Neural cell (in vitro differentiated cells): ENCODE data around the gene SMIM29. TPM values are rescaled to one million over a fixed set of nuclear protein-coding genes. Genes with fewer than 3 reads are reported as not detected.
"Not testable (repeated sequence)": the region's sequence is repeated elsewhere in the genome, so short reads cannot be mapped to it uniquely, and the experiment has no call there.

Experiments used
- H2AFZ ChIP-seq: fragments of 200-600, 300-800 bp; sonication (generic), shearing (Covaris generic); 2 replicates; pipeline ENCODE4 v1.6.0; 2014; ENCODE audit warnings: low read depth, mild to moderate bottlenecking, antibody characterized with exemption, low read length, moderate library complexity
- H3F3A ChIP-seq: fragments of 200-600 bp; shearing (Covaris generic); 2 replicates; pipeline ENCODE4 v1.6.1; 2016; ENCODE audit warnings: mild to moderate bottlenecking, moderate library complexity, mixed read lengths, antibody characterized with exemption, low read length; ENCODE audit not compliant: insufficient read depth, poor library complexity, severe bottlenecking
- H3K27ac ChIP-seq: fragments of 200-600, 300-800 bp; sonication (generic), shearing (Covaris generic); 2 replicates; pipeline ENCODE4 v1.5.1; 2014; ENCODE audit warnings: mild to moderate bottlenecking, low read length, moderate library complexity
- H3K27me3 ChIP-seq: fragments of 300-800, 200-600 bp; sonication (generic), shearing (Covaris generic); 2 replicates; pipeline ENCODE4 v1.6.0; 2014; ENCODE audit warnings: mild to moderate bottlenecking, low read depth, low read length, moderate library complexity; ENCODE audit not compliant: insufficient read depth
- H3K36me3 ChIP-seq: fragments of 300-800, 200-600 bp; sonication (generic), shearing (Covaris generic); 2 replicates; pipeline ENCODE4 v1.5.1; 2014; ENCODE audit warnings: mild to moderate bottlenecking, antibody characterized with exemption, low read length, moderate library complexity; ENCODE audit not compliant: insufficient read depth
- H3K4me2 ChIP-seq: fragments of 300-800, 200-600 bp; sonication (generic), shearing (Covaris generic); 2 replicates; pipeline ENCODE4 v1.6.0; 2014; ENCODE audit warnings: mild to moderate bottlenecking, low read length
- H3K4me3 ChIP-seq: fragments of 300-800, 200-600 bp; sonication (generic), shearing (Covaris generic); 2 replicates; pipeline ENCODE4 v1.5.1; 2014; ENCODE audit warnings: mild to moderate bottlenecking, low read length, moderate library complexity
- H3K79me2 ChIP-seq: fragments of 200-600 bp; shearing (Covaris generic); replicated peaks from 2 replicates; pipeline ENCODE4 v1.6.0; 2014; ENCODE audit warnings: mild to moderate bottlenecking, low read length, moderate library complexity; ENCODE audit not compliant: insufficient read depth
- H3K9ac ChIP-seq: fragments of 300-800, 200-600 bp; sonication (generic), shearing (Covaris generic); 2 replicates; pipeline ENCODE4 v1.6.1; 2016; ENCODE audit warnings: mild to moderate bottlenecking, low read length, mixed read lengths
- H3K9me2 ChIP-seq: fragments of 200-600 bp; shearing (Covaris generic); 2 replicates; pipeline ENCODE4 v1.6.1; 2016; ENCODE audit warnings: mild to moderate bottlenecking, low read length, mixed read lengths; ENCODE audit not compliant: insufficient read depth
- H3K9me3 ChIP-seq: fragments of 200-600, 300-800 bp; sonication (generic), shearing (Covaris generic); 2 replicates; pipeline ENCODE4 v1.6.1; 2016; ENCODE audit warnings: mild to moderate bottlenecking, mixed run types, low read length, moderate library complexity, mixed read lengths
- H4K20me1 ChIP-seq: fragments of 200-600 bp; shearing (Covaris generic); 2 replicates; pipeline ENCODE4 v1.6.1; 2016; ENCODE audit warnings: mild to moderate bottlenecking, mixed run types; ENCODE audit not compliant: insufficient read depth
- EP300 ChIP-seq: fragments of 450-650 bp; conservative IDR thresholded peaks from 2 replicates; pipeline ENCODE4 v1.6.1; 2014; ENCODE audit warnings: antibody characterized with exemption, mild to moderate bottlenecking, moderate library complexity; ENCODE audit not compliant: poor library complexity, severe bottlenecking
- EZH2 ChIP-seq: fragments of 200-600, 300-800 bp; shearing (Covaris generic), sonication (generic); IDR thresholded peaks from 2 replicates; pipeline ENCODE4 v1.6.1; 2014; ENCODE audit warnings: antibody characterized with exemption, low read length, borderline replicate concordance, mild to moderate bottlenecking; ENCODE audit not compliant: insufficient read depth, poor library complexity, severe bottlenecking
- MXI1 ChIP-seq: fragments of 450-650 bp; conservative IDR thresholded peaks from 2 replicates; pipeline ENCODE4 v1.6.1; 2014; ENCODE audit warnings: antibody characterized with exemption, mild to moderate bottlenecking; ENCODE audit not compliant: poor library complexity, severe bottlenecking
- POLR2AphosphoS5 ChIP-seq: IDR thresholded peaks from 2 replicates; pipeline ENCODE4 v1.6.1; 2012
- RAD21 ChIP-seq: fragments of 450-650 bp; conservative IDR thresholded peaks from 2 replicates; pipeline ENCODE4 v1.6.1; 2014; ENCODE audit warnings: antibody characterized with exemption, mild to moderate bottlenecking, moderate library complexity
- SMC3 ChIP-seq: fragments of 450-650 bp; conservative IDR thresholded peaks from 2 replicates; pipeline ENCODE4 v1.6.1; 2014; ENCODE audit warnings: antibody characterized with exemption, mild to moderate bottlenecking, moderate library complexity; ENCODE audit not compliant: poor library complexity
- TAF1 ChIP-seq: IDR thresholded peaks from 2 replicates; pipeline ENCODE4 v1.6.1; 2012; ENCODE audit warnings: low read depth
- polyA plus RNA-seq: library from polyadenylated mRNA; depleted of rRNA; stranded (reverse); fragments of >200 nt; gene quantifications from 2 replicates; pipeline ENCODE4 v1.2.3, GENCODE V29; 2014
- TF ChIP-seq, protein P1 (sequence below): fragments of 450-650 bp; IDR thresholded peaks from 2 replicates; pipeline ENCODE4 v1.5.1; 2014; ENCODE audit warnings: antibody characterized with exemption, mild to moderate bottlenecking, moderate library complexity; ENCODE audit not compliant: poor library complexity, severe bottlenecking
- TF ChIP-seq, protein P2 (sequence below): IDR thresholded peaks from 2 replicates; pipeline ENCODE4 v1.6.1; 2012; ENCODE audit warnings: borderline replicate concordance

SMIM29 gene
- polyA plus RNA-seq, 1 donor from 2014 or later, result 82.1 TPM

DNA sequence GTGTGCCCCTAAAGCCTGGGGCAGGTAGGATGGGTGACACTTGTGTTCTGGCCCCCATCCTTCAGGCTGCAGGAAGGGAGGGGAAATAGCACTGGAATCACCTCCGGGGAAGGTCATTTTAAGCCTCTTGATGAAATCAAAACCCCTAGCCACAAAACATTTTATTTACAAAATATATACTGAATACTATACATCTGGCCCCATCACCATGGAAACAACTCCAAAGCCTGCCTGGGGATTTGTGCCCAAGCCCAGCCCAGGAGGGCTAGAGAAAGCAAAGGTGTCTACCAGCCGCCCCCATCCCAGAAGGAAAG, 2.6 kb downstream of the SMIM29 start:
- Histone ChIP-seq H3K4me3 (no peak overlapping the region), H3K4me2 (no peak overlapping the region), H3K9me3 (no peaks in the 10 kb centered on the region), H3K9ac (no peak overlapping the region), H3F3A (no peaks in the 10 kb centered on the region), H3K36me3 (no peaks in the 10 kb centered on the region), H3K79me2 (no peaks in the 10 kb centered on the region), H3K27me3 (no peaks in the 10 kb centered on the region), H4K20me1 (no peaks in the 10 kb centered on the region), H2AFZ (no peak overlapping the region), H3K9me2 (no peaks in the 10 kb centered on the region), H3K27ac (no peak overlapping the region)
- TF ChIP-seq TAF1 (no peak), POLR2AphosphoS5 (no peak), EP300 (no peak), SMC3 (no peak), MXI1 (no peak), EZH2 (no peak), RAD21 (no peak)
- TF ChIP-seq, protein P1, sequence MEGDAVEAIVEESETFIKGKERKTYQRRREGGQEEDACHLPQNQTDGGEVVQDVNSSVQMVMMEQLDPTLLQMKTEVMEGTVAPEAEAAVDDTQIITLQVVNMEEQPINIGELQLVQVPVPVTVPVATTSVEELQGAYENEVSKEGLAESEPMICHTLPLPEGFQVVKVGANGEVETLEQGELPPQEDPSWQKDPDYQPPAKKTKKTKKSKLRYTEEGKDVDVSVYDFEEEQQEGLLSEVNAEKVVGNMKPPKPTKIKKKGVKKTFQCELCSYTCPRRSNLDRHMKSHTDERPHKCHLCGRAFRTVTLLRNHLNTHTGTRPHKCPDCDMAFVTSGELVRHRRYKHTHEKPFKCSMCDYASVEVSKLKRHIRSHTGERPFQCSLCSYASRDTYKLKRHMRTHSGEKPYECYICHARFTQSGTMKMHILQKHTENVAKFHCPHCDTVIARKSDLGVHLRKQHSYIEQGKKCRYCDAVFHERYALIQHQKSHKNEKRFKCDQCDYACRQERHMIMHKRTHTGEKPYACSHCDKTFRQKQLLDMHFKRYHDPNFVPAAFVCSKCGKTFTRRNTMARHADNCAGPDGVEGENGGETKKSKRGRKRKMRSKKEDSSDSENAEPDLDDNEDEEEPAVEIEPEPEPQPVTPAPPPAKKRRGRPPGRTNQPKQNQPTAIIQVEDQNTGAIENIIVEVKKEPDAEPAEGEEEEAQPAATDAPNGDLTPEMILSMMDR, result no peak
- TF ChIP-seq, protein P2, sequence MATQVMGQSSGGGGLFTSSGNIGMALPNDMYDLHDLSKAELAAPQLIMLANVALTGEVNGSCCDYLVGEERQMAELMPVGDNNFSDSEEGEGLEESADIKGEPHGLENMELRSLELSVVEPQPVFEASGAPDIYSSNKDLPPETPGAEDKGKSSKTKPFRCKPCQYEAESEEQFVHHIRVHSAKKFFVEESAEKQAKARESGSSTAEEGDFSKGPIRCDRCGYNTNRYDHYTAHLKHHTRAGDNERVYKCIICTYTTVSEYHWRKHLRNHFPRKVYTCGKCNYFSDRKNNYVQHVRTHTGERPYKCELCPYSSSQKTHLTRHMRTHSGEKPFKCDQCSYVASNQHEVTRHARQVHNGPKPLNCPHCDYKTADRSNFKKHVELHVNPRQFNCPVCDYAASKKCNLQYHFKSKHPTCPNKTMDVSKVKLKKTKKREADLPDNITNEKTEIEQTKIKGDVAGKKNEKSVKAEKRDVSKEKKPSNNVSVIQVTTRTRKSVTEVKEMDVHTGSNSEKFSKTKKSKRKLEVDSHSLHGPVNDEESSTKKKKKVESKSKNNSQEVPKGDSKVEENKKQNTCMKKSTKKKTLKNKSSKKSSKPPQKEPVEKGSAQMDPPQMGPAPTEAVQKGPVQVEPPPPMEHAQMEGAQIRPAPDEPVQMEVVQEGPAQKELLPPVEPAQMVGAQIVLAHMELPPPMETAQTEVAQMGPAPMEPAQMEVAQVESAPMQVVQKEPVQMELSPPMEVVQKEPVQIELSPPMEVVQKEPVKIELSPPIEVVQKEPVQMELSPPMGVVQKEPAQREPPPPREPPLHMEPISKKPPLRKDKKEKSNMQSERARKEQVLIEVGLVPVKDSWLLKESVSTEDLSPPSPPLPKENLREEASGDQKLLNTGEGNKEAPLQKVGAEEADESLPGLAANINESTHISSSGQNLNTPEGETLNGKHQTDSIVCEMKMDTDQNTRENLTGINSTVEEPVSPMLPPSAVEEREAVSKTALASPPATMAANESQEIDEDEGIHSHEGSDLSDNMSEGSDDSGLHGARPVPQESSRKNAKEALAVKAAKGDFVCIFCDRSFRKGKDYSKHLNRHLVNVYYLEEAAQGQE, result no peak

DNA sequence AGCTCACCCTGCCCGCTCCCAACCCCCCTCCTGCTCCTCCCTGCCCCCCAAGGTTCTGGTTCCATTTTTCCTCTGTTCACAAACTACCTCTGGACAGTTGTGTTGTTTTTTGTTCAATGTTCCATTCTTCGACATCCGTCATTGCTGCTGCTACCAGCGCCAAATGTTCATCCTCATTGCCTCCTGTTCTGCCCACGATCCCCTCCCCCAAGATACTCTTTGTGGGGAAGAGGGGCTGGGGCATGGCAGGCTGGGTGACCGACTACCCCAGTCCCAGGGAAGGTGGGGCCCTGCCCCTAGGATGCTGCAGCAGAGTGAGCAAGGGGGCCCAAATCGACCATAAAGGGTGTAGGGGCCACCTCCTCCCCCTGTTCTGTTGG, 3.1 kb downstream of the SMIM29 start:
- not testable (repeated sequence) for H3K4me2 ChIP-seq, H3K9me2 ChIP-seq, H2AFZ ChIP-seq, H3K79me2 ChIP-seq, H3K36me3 ChIP-seq, H3K4me3 ChIP-seq, H3K9me3 ChIP-seq, H3F3A ChIP-seq, H3K27ac ChIP-seq, H4K20me1 ChIP-seq, H3K9ac ChIP-seq, H3K27me3 ChIP-seq

DNA sequence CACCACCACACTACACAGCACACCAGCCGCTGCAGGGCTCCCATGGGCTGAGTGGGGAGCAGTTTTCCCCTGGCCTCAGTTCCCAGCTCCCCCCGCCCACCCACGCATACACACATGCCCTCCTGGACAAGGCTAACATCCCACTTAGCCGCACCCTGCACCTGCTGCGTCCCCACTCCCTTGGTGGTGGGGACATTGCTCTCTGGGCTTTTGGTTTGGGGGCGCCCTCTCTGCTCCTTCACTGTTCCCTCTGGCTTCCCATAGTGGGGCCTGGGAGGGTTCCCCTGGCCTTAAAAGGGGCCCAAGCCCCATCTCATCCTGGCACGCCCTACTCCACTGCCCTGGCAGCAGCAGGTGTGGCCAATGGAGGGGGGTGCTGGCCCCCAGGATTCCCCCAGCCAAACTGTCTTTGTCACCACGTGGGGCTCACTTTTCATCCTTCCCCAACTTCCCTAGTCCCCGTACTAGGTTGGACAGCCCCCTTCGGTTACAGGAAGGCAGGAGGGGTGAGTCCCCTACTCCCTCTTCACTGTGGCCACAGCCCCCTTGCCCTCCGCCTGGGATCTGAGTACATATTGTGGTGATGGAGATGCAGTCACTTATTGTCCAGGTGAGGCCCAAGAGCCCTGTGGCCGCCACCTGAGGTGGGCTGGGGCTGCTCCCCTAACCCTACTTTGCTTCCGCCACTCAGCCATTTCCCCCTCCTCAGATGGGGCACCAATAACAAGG, 3.6 kb downstream of the SMIM29 start:
- not testable (repeated sequence) for H3K9ac ChIP-seq, H3K9me2 ChIP-seq, H2AFZ ChIP-seq, H3K4me2 ChIP-seq, H3K36me3 ChIP-seq, H3K79me2 ChIP-seq, H3K27ac ChIP-seq, H3K27me3 ChIP-seq, H3F3A ChIP-seq, H3K4me3 ChIP-seq, H4K20me1 ChIP-seq, H3K9me3 ChIP-seq
